MCF 10A (cell line): ENCODE results near the gene C3orf80. TPM values are rescaled to one million over a fixed set of nuclear protein-coding genes. Genes with fewer than 3 reads are reported as not detected.
"Not testable (repeated sequence)": the region's sequence is repeated elsewhere in the genome, so short reads cannot be mapped to it uniquely, and the experiment has no call there.

Experiments
- Bru-seq: library from RNA; stranded (reverse); fragments of 400-500 nt; gene quantifications from one replicate; lab custom pipeline; 2021; lab: Mats Ljungman, UMichigan
- BruChase-seq, 2 experiments: library from RNA; stranded (reverse); fragments of 400-500 nt; gene quantifications; one replicate each; lab custom pipeline; 2021; lab: Mats Ljungman, UMichigan
- BruUV-seq: library from RNA; stranded (reverse); fragments of 400-500 nt; replicated peaks from 2 replicates; lab custom pipeline; 2021; lab: Mats Ljungman, UMichigan
- CTCF ChIA-PET: fragments of 300-600 bp; sonication (Branson Sonifier 250); formaldehyde crosslinking; extraction: SDS; loops from one replicate; lab custom pipeline; 2021; ENCODE audit warnings: antibody characterized with exemption, inconsistent platforms; lab: Yijun Ruan, JAX
- POLR2A ChIA-PET: fragments of 300-600, 350-650 bp; sonication (Branson Sonifier 250); formaldehyde crosslinking; extraction: SDS; loops from one replicate; lab custom pipeline; 2020; ENCODE audit warnings: antibody characterized with exemption, inconsistent platforms; lab: Yijun Ruan, JAX
- DNase-seq: peaks from one replicate; pipeline ENCODE4 v3.0.0-alpha.2; 2018; ENCODE audit not compliant: unreplicated experiment
- H3K27ac Mint-ChIP-seq: one replicate; pipeline ENCODE4 v1.8.0; 2022; ENCODE audit warnings: mild to moderate bottlenecking, low read depth, mixed read lengths; ENCODE audit not compliant: unreplicated experiment
- H3K27me3 Mint-ChIP-seq: one replicate; pipeline ENCODE4 v1.8.0; 2022; ENCODE audit warnings: mixed read lengths; ENCODE audit not compliant: insufficient read depth, unreplicated experiment
- H3K36me3 Mint-ChIP-seq: one replicate; pipeline ENCODE4 v1.8.0; 2022; ENCODE audit warnings: mild to moderate bottlenecking, moderate library complexity, mixed read lengths; ENCODE audit not compliant: insufficient read depth, unreplicated experiment
- H3K4me1 Mint-ChIP-seq: one replicate; pipeline ENCODE4 v1.8.0; 2022; ENCODE audit warnings: mixed read lengths; ENCODE audit not compliant: insufficient read depth, unreplicated experiment
- H3K4me3 Mint-ChIP-seq: one replicate; pipeline ENCODE4 v1.8.0; 2022; ENCODE audit warnings: mild to moderate bottlenecking, moderate library complexity, mixed read lengths; ENCODE audit not compliant: unreplicated experiment
- H3K9me3 Mint-ChIP-seq: one replicate; pipeline ENCODE4 v1.8.0; 2022; ENCODE audit warnings: mixed read lengths; ENCODE audit not compliant: unreplicated experiment
- CTCF ChIP-seq: fragments of 200-600 bp; IDR thresholded peaks from one replicate; pipeline ENCODE4 v1.8.0; 2022; ENCODE audit warnings: antibody characterized with exemption, mild to moderate bottlenecking; ENCODE audit not compliant: unreplicated experiment
- intact Hi-C: fragments of 100-400 bp; cut with micrococcal nuclease; formaldehyde crosslinking; loops from 2 replicates; pipeline ENCODE4 v1.14.1; 2022
- long read RNA-seq: library from polyadenylated mRNA; stranded (forward); transcript quantifications from one replicate; pipeline ENCODE4 v2.0.0, GENCODE V29; 2022
- total RNA-seq: library from RNA; stranded (reverse); gene quantifications from 2 replicates; pipeline ENCODE4 v1.2.3, GENCODE V29; 2022

C3orf80 gene
- 0.28 and 0.29 TPM in 2 replicates for total RNA-seq
- percentile 25 among the genes with signal in this experiment for Bru-seq, nascent RNA
- percentile 38 among the genes with signal in this experiment for BruChase-seq, experiment 1, labeled RNA remaining after a 6-hour chase
- BruChase-seq, experiment 2, labeled RNA remaining after a 2-hour chase, result percentile 25 among the genes with signal in this experiment
- long read RNA-seq, partial matches to known transcripts, result 0 of 1 reads
- long read RNA-seq, other reads (novel, unspliced or antisense), result 0 of 1 reads

- Mint-ChIP-seq H3K4me1 (no peaks in the 10 kb centered on the region), H3K27me3 (no peaks in the 10 kb centered on the region), H3K36me3 (no peaks in the 10 kb centered on the region), H3K27ac (no peak within 1 kb of the TSS), H3K4me3 (peak within 1 kb of the TSS; percentile 65), H3K9me3 (no peaks in the 10 kb centered on the region)
- no peak for TF ChIP-seq CTCF
- intact Hi-C loops, result loop anchor here (2.0 to 10.0 kb wide), 2 partner anchors 117 to 189 kb away; no protein-coding TSS in a partner anchor
- CTCF ChIA-PET, result interaction anchor here (0.6 to 2.1 kb wide), 11 partner anchors 9 to 227 kb away, joined by 3 to 12 read pairs (median 4); no protein-coding TSS in a partner anchor
- BruUV-seq, result no TSS peak
- DNase-seq, result peak; percentile 56
- POLR2A ChIA-PET, result interaction anchor here (0.7 kb wide), 1 partner anchor 15 kb away, joined by 3 read pairs; no protein-coding TSS in a partner anchor
These were observed at the start of gene C3orf80 for GRCh38 chr3:160225176-160226025. C3orf80 (plus strand) TSS chr3:160225422; CDS start chr3:160225636, 214 bp downstream.

- intact Hi-C loops, result no loop called here
- CTCF ChIA-PET, result interaction anchor here (0.7 to 1.1 kb wide), 2 partner anchors 13 to 93 kb away, joined by 3 read pairs; no protein-coding TSS in a partner anchor
- no peak for TF ChIP-seq CTCF
These were observed 48.3 kb upstream of the C3orf80 start for GRCh38 chr3:160176923-160177322.

GRCh38 chr3:160178661-160179060 is 46.6 kb upstream of the C3orf80 start:
- H3K27ac Mint-ChIP-seq, BruUV-seq, H3K4me1 Mint-ChIP-seq, H3K36me3 Mint-ChIP-seq, H3K9me3 Mint-ChIP-seq, DNase-seq, H3K4me3 Mint-ChIP-seq, intact Hi-C loops, H3K27me3 Mint-ChIP-seq, POLR2A ChIA-PET: not testable (repeated sequence)
- CTCF ChIA-PET, result interaction anchor here (1.1 kb wide), 1 partner anchor 10 kb away, joined by 4 read pairs; no protein-coding TSS in a partner anchor

More at GRCh38 chr3:160176923-160177322, 48.3 kb upstream of the C3orf80 start:
- Mint-ChIP-seq H3K4me3 (no peak overlapping the region), H3K9me3 (no peaks in the 10 kb centered on the region), H3K4me1 (no peaks in the 10 kb centered on the region), H3K36me3 (no peaks in the 10 kb centered on the region), H3K27me3 (no peaks in the 10 kb centered on the region), H3K27ac (no peak overlapping the region)
- no TSS peak for BruUV-seq
- POLR2A ChIA-PET, result interaction anchor here (1.2 kb wide), 1 partner anchor 9 kb away, joined by 3 read pairs; no protein-coding TSS in a partner anchor
- no peak for DNase-seq

GRCh38 chr3:160179403-160179802 is 45.8 kb upstream of the C3orf80 start:
- DNase-seq, intact Hi-C loops, H3K27me3 Mint-ChIP-seq, H3K36me3 Mint-ChIP-seq, H3K27ac Mint-ChIP-seq, H3K9me3 Mint-ChIP-seq, H3K4me1 Mint-ChIP-seq, POLR2A ChIA-PET, H3K4me3 Mint-ChIP-seq, BruUV-seq: not testable (repeated sequence)
- CTCF ChIA-PET, result interaction anchor here (0.6 to 0.7 kb wide), 2 partner anchors 16 to 127 kb away, joined by 3 read pairs; no protein-coding TSS in a partner anchor
